HepG2 (cell line): ENCODE measurements around the gene CD300C. TPM values are rescaled to one million over a fixed set of nuclear protein-coding genes. Genes with fewer than 3 reads are reported as not detected.

Source experiments
- ATAC-seq: fragments of 200-7000 bp; cut with Tn5 transposase; 3 replicates; pipeline ENCODE4 v1.9.1; 2020; ENCODE audit warnings: mild to moderate bottlenecking, moderate library complexity
- BruUV-seq: library from RNA; stranded (reverse); fragments of 400-500 nt; replicated peaks from 2 replicates; lab custom pipeline; 2021; lab: Mats Ljungman, UMichigan
- CTCF ChIA-PET: fragments of 300-600 bp; formaldehyde crosslinking; extraction: SDS; loops from one replicate; lab custom pipeline; 2021; ENCODE audit warnings: low total read pairs, inconsistent platforms, low intra/inter-chr PET ratio; lab: Yijun Ruan, JAX
- POLR2A ChIA-PET: fragments of 350-600 bp; sonication (Branson Sonifier 250); formaldehyde crosslinking; loops from one replicate; lab custom pipeline; 2020; ENCODE audit warnings: antibody characterized with exemption, inconsistent platforms; lab: Yijun Ruan, JAX
- DNase-seq: peaks from one replicate; pipeline ENCODE4 v3.0.0-alpha.2; 2015; ENCODE audit warnings: low spot score
- FAIRE-seq: peaks from 3 replicates; lab custom pipeline; 2011; peaks lifted over from hg19 to GRCh38; lab: Jason Lieb, UNC
- H2AFZ ChIP-seq: one replicate; pipeline ENCODE4 v1.6.1; 2011; ENCODE audit warnings: low read length, inconsistent platforms
- H3K27ac ChIP-seq: fragments of 300-600 bp; 3 replicates; pipeline ENCODE4 v1.8.0; 2011; ENCODE audit warnings: mixed run types, mild to moderate bottlenecking, mixed read lengths, low read length, inconsistent platforms; ENCODE audit not compliant: insufficient read depth; ENCODE audit errors: extremely low read length
- H3K27me3 ChIP-seq, 2 experiments: fragments of 200-600 bp in 1 of 2; 2 replicates in 1 of 2; 3 replicates in 1 of 2; pipeline versions ENCODE4 v1.6.0 to v1.8.0; 2011; ENCODE audit warnings: low read length in 2 of 2, mild to moderate bottlenecking in 2 of 2, moderate library complexity in 2 of 2, inconsistent platforms in 1 of 2; ENCODE audit not compliant: insufficient read depth in 2 of 2, control insufficient read depth in 1 of 2
- H3K36me3 ChIP-seq, 2 experiments: fragments of 200-600 bp in 1 of 2; replicated peaks in 1 of 2; 2 replicates in 1 of 2; 3 replicates in 1 of 2; pipeline versions ENCODE4 v1.5.1 to v1.8.0; 2011; ENCODE audit warnings: low read length in 2 of 2, inconsistent platforms in 1 of 2; ENCODE audit not compliant: insufficient read depth in 2 of 2, control insufficient read depth in 1 of 2
- H3K4me1 ChIP-seq: 2 replicates; pipeline ENCODE4 v1.5.1; 2012; ENCODE audit warnings: low read length, inconsistent platforms; ENCODE audit not compliant: insufficient read depth
- H3K4me2 ChIP-seq: 2 replicates; pipeline ENCODE4 v1.6.0; 2011; ENCODE audit warnings: low read depth, low read length, inconsistent platforms
- H3K4me3 ChIP-seq, 3 experiments: fragments of 200-600 bp in 1 of 3; sonication (generic), shearing (Covaris generic) in 1 of 3; replicated peaks in 1 of 3; 2 replicates each; pipeline ENCODE4 v1.5.1; 2011 to 2016; ENCODE audit warnings: low read length in 3 of 3, inconsistent platforms in 2 of 3, low read depth in 2 of 3, mild to moderate bottlenecking in 2 of 3, control low read depth in 1 of 3, mixed read lengths in 1 of 3; ENCODE audit not compliant: insufficient read depth in 1 of 3
- H3K79me2 ChIP-seq: one replicate; pipeline ENCODE4 v1.6.1; 2011; ENCODE audit warnings: low read length, inconsistent platforms; ENCODE audit not compliant: insufficient read depth
- H3K9ac ChIP-seq: 2 replicates; pipeline ENCODE4 v1.6.0; 2011; ENCODE audit warnings: mild to moderate bottlenecking, low read depth, low read length, inconsistent platforms; ENCODE audit not compliant: insufficient read depth
- H3K9me3 ChIP-seq: 2 replicates; pipeline ENCODE4 v1.5.1; 2012; ENCODE audit warnings: mild to moderate bottlenecking, low read length
- H4K20me1 ChIP-seq: 2 replicates; pipeline ENCODE4 v1.6.0; 2011; ENCODE audit warnings: inconsistent platforms, mild to moderate bottlenecking, low read length, moderate library complexity; ENCODE audit not compliant: insufficient read depth
- BHLHE40 ChIP-seq: IDR thresholded peaks from 2 replicates; pipeline ENCODE4 v1.6.1; 2011; ENCODE audit warnings: low read length, improper control_type of control experiment
- BORCS8-MEF2B ChIP-seq: sonication (generic); formaldehyde crosslinking; IDR thresholded peaks from 2 replicates; pipeline ENCODE4 v1.8.0; 2022; ENCODE audit warnings: mild to moderate bottlenecking, missing genetic modification reagents
- CCDC6 ChIP-seq: sonication (generic); formaldehyde crosslinking; IDR thresholded peaks from 2 replicates; pipeline ENCODE4 v1.8.1; 2022; ENCODE audit warnings: mild to moderate bottlenecking, missing genetic modification reagents, moderate library complexity
- CREM ChIP-seq, 2 experiments: sonication (generic) in 1 of 2; formaldehyde crosslinking in 1 of 2; IDR thresholded peaks; 2 replicates each; pipeline versions ENCODE4 v1.4.0 to v1.6.1; 2016 to 2020; ENCODE audit warnings: antibody characterized with exemption in 1 of 2, mild to moderate bottlenecking in 1 of 2, missing genetic modification reagents in 1 of 2
- SAP130 ChIP-seq: IDR thresholded peaks from 2 replicates; pipeline ENCODE4 v1.6.1; 2016; ENCODE audit warnings: low read depth
- TAF15 ChIP-seq: fragments of 200-400 bp; formaldehyde crosslinking; IDR thresholded peaks from one replicate; pipeline ENCODE4 v1.6.1; 2018; ENCODE audit warnings: mild to moderate bottlenecking, low read depth, low read length; ENCODE audit not compliant: poor library complexity, severe bottlenecking
- ZFP36L2 ChIP-seq: sonication (generic); formaldehyde crosslinking; IDR thresholded peaks from 2 replicates; pipeline ENCODE4 v1.4.0; 2020; ENCODE audit warnings: missing genetic modification reagents
- ZNF468 ChIP-seq: sonication (generic); formaldehyde crosslinking; IDR thresholded peaks from 2 replicates; pipeline ENCODE4 v1.8.0; 2022; ENCODE audit warnings: mild to moderate bottlenecking, moderate library complexity, missing genetic modification reagents
- ZNF598 ChIP-seq: sonication (generic); formaldehyde crosslinking; IDR thresholded peaks from 2 replicates; pipeline ENCODE4 v1.5.1; 2020; ENCODE audit warnings: mild to moderate bottlenecking, missing genetic modification reagents, borderline replicate concordance
- WGBS: methylation state at CpG from one replicate; pipeline ENCODE4 v1.1.6; 2017; ENCODE audit warnings: low lambda C conversion rate; 5-methylcytosine and 5-hydroxymethylcytosine counted together
- in situ Hi-C: cut with HindIII; loops from 2 replicates; pipeline ENCODE4 v1.10.0; 2017; ENCODE audit warnings: low pct_unique_long_range_greater_than_20kb; ENCODE audit not compliant: extremely low pct_ligation_motif_present
- intact Hi-C: fragments of 100-400 bp; cut with micrococcal nuclease; formaldehyde crosslinking; loops from one replicate; pipeline ENCODE4 v1.10.0; 2022; ENCODE audit not compliant: unreplicated experiment
- polyA plus RNA-seq, 8 experiments: library from polyadenylated mRNA; depleted of rRNA in 3 of 8; stranded (reverse) in 7 of 8; unstranded in 1 of 8; fragments of >200 nt; fragmentation: Illumina TruSeq in 4 of 8; extraction: Trizol in 4 of 8; gene quantifications; 2 replicates each; pipeline versions ENCODE4 v1.2.1 to v1.2.3, GENCODE V29; 2011 to 2016; ENCODE audit warnings: low read depth in 4 of 8, missing spikeins in 1 of 8, mixed read lengths in 1 of 8; ENCODE audit not compliant: insufficient read depth in 1 of 8
- total RNA-seq, 5 experiments: library from RNA; depleted of rRNA; stranded (reverse); fragments of >200 nt; fragmentation: Illumina TruSeq; extraction: Trizol; gene quantifications; 2 replicates each; pipeline ENCODE4 v1.2.3, GENCODE V29; 2016; ENCODE audit warnings: low read depth in 1 of 5
- TF ChIP-seq, protein P1 (sequence below): sonication (generic); formaldehyde crosslinking; IDR thresholded peaks from 2 replicates; pipeline ENCODE4 v1.4.0; 2020; ENCODE audit warnings: missing genetic modification reagents

Gene CD300C
- total and polyA plus RNA-seq, 2 of the 13 experiments (the other 11 are each of a cell fraction or from before 2014, with no cell fraction given) = not detected

DNA sequence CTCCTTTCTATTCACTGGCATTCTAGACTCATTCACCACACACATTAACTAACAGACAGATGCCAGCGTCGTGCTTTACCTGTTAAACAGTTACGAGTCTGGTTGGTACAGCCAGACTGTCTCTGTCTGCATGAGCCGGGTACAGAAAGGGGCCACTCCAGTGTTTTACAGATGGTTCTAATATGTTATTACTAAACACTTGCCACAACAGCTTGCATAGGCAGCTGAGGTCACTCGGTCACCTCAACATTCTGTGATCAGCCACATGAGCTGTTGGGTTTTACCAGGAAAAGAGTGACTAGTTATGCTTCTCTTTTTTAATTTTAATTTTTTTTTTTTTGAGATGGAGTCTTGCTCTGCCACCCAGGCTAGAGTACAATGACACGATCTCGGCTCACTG lies 54.3 kb downstream of the CD300C start:
- ATAC-seq = no peak
- Histone ChIP-seq H3K79me2 (no peaks in the 10 kb centered on the region), H3K36me3 (no peaks in the 10 kb centered on the region), H2AFZ (no peak overlapping the region), H3K9me3 (no peaks in the 10 kb centered on the region), H3K4me1 (no peaks in the 10 kb centered on the region), H3K4me3 (no peak overlapping the region), H4K20me1 (no peaks in the 10 kb centered on the region), H3K27ac (no peak overlapping the region), H3K27me3 (peaks cover 0 to 5% of the 10 kb centered on the region in 2 experiments; a peak in 2 of 5 replicates), H3K9ac (no peak overlapping the region), H3K4me2 (no peak overlapping the region)
- no peak for FAIRE-seq
- BruUV-seq = no TSS peak
- TF ChIP-seq BORCS8-MEF2B (CRISPR knock-in tag) (no peak), SAP130 (CRISPR knock-in tag) (no peak), CREM (IDR thresholded peaks at IDR 0.05) (no peak), CREM (CRISPR knock-in tag; IDR thresholded peaks at IDR 0.05) (no peak), CCDC6 (CRISPR knock-in tag) (no peak), ZNF468 (CRISPR knock-in tag) (no peak), ZFP36L2 (CRISPR knock-in tag) (no peak), ZNF598 (CRISPR knock-in tag) (no peak), TAF15 (no peak), BHLHE40 (no peak)
- TF ChIP-seq, protein P1, sequence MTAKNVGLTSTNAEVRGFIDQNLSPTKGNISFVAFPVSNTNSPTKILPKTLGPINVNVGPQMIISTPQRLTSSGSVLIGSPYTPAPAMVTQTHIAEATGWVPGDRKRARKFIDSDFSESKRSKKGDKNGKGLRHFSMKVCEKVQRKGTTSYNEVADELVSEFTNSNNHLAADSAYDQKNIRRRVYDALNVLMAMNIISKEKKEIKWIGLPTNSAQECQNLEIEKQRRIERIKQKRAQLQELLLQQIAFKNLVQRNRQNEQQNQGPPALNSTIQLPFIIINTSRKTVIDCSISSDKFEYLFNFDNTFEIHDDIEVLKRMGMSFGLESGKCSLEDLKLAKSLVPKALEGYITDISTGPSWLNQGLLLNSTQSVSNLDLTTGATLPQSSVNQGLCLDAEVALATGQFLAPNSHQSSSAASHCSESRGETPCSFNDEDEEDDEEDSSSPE (CRISPR knock-in tag) = no peak
- ChIA-PET POLR2A (no interaction called here), CTCF (no interaction called here)
- in situ Hi-C loops = no loop called here
- intact Hi-C loops = loop anchor here (10.0 kb wide), 1 partner anchor 187 kb away; no protein-coding TSS in a partner anchor
- no peak for DNase-seq
- WGBS = 15% methylated on average over 7 of the region's 7 CpGs

Other genes starting within 250 kb of the CD300C start
- gene KIF19, start 219.9 kb downstream of the CD300C start, total RNA-seq (2016; rRNA removed; fragmentation: Illumina TruSeq; extraction: Trizol) = not detected in 2 replicates
- not detected in 2 replicates for gene KIF19, start 219.9 kb downstream of the CD300C start, polyA plus RNA-seq (2011; rRNA removed)
- not detected in 2 replicates for gene BTBD17, start 184.2 kb downstream of the CD300C start, total RNA-seq (2016; rRNA removed; fragmentation: Illumina TruSeq; extraction: Trizol)
- gene BTBD17, start 184.2 kb downstream of the CD300C start, polyA plus RNA-seq (2011; rRNA removed) = not detected in 2 replicates
- gene GPR142, start 178.6 kb downstream of the CD300C start, total RNA-seq (2016; rRNA removed; fragmentation: Illumina TruSeq; extraction: Trizol) = not detected in 2 replicates
- gene GPR142, start 178.6 kb downstream of the CD300C start, polyA plus RNA-seq (2011; rRNA removed) = not detected in 2 replicates
- 44.8 and 85.6 TPM in 2 replicates for gene GPRC5C, start 114.0 kb downstream of the CD300C start, total RNA-seq (2016; rRNA removed; fragmentation: Illumina TruSeq; extraction: Trizol)
- gene GPRC5C, start 114.0 kb downstream of the CD300C start, polyA plus RNA-seq (2011; rRNA removed) = 300 and 407 TPM in 2 replicates
- gene CD300A, start 79.5 kb downstream of the CD300C start, total RNA-seq (2016; rRNA removed; fragmentation: Illumina TruSeq; extraction: Trizol) = not detected in 2 replicates
- gene CD300A, start 79.5 kb downstream of the CD300C start, polyA plus RNA-seq (2011; rRNA removed) = 0.39 TPM in 1 of 2 replicates, not detected in the other
- gene CD300LB, start 14.6 kb downstream of the CD300C start, total RNA-seq (2016; rRNA removed; fragmentation: Illumina TruSeq; extraction: Trizol) = not detected in 2 replicates
- gene CD300LB, start 14.6 kb downstream of the CD300C start, polyA plus RNA-seq (2011; rRNA removed) = not detected in 2 replicates
- gene CD300H, start 21.4 kb upstream of the CD300C start, total RNA-seq (2016; rRNA removed; fragmentation: Illumina TruSeq; extraction: Trizol) = not detected in 2 replicates
- not detected in 2 replicates for gene CD300H, start 21.4 kb upstream of the CD300C start, polyA plus RNA-seq (2011; rRNA removed)
- gene CD300LD, start 46.2 kb upstream of the CD300C start, total RNA-seq (2016; rRNA removed; fragmentation: Illumina TruSeq; extraction: Trizol) = not detected in 2 replicates
- gene CD300LD, start 46.2 kb upstream of the CD300C start, polyA plus RNA-seq (2011; rRNA removed) = not detected in 2 replicates
- gene CD300E, start 77.6 kb upstream of the CD300C start, total RNA-seq (2016; rRNA removed; fragmentation: Illumina TruSeq; extraction: Trizol) = not detected in 2 replicates
- gene CD300E, start 77.6 kb upstream of the CD300C start, polyA plus RNA-seq (2011; rRNA removed) = not detected in 2 replicates
- not detected in 2 replicates for gene CD300LF, start 166.8 kb upstream of the CD300C start, total RNA-seq (2016; rRNA removed; fragmentation: Illumina TruSeq; extraction: Trizol)
- not detected in 2 replicates for gene CD300LF, start 166.8 kb upstream of the CD300C start, polyA plus RNA-seq (2011; rRNA removed)
- gene RAB37, start 191.1 kb upstream of the CD300C start, total RNA-seq (2016; rRNA removed; fragmentation: Illumina TruSeq; extraction: Trizol) = 0.91 and 1.1 TPM in 2 replicates
- gene RAB37, start 191.1 kb upstream of the CD300C start, polyA plus RNA-seq (2011; rRNA removed) = 3.7 and 4.7 TPM in 2 replicates
- 138 and 169 TPM in 2 replicates for gene NHERF1, start 202.5 kb upstream of the CD300C start, total RNA-seq (2016; rRNA removed; fragmentation: Illumina TruSeq; extraction: Trizol)
- 266 and 269 TPM in 2 replicates for gene NHERF1, start 202.5 kb upstream of the CD300C start, polyA plus RNA-seq (2011; rRNA removed)
- gene NAT9, start 230.2 kb upstream of the CD300C start, total RNA-seq (2016; rRNA removed; fragmentation: Illumina TruSeq; extraction: Trizol) = 37.6 and 44.2 TPM in 2 replicates
- gene NAT9, start 230.2 kb upstream of the CD300C start, polyA plus RNA-seq (2011; rRNA removed) = 39.7 and 49.8 TPM in 2 replicates